Tibial nerve (tissue), 4 donors: ENCODE measurements around the gene CEP170B.

ENCODE experiments used
- EP300 ChIP-seq, 2 donors: sonication (generic); formaldehyde crosslinking; IDR thresholded peaks; one replicate each; pipeline ENCODE4 v1.6.1; 2017; ENCODE audit warnings: antibody characterized with exemption in 2 of 2, mild to moderate bottlenecking in 1 of 2
- POLR2A ChIP-seq, 2 donors: fragments of 450-650 bp; IDR thresholded peaks; one replicate each; pipeline ENCODE4 v1.6.1; 2017; ENCODE audit warnings: antibody characterized with exemption in 2 of 2, mild to moderate bottlenecking in 2 of 2, moderate library complexity in 2 of 2
- TF ChIP-seq, protein P1 (sequence below), 5 experiments: fragments of 200-600 bp in 3 of 5; fragments of 450-650 bp in 2 of 5; sonication (generic) in 3 of 5; IDR thresholded peaks; one replicate each; pipeline ENCODE4 v1.5.1; 2016 to 2019; ENCODE audit warnings: antibody characterized with exemption in 5 of 5, mild to moderate bottlenecking in 3 of 5, moderate library complexity in 2 of 5

- TF ChIP-seq POLR2A (IDR thresholded peaks at IDR 0.05) (no peak), EP300 (IDR thresholded peaks at IDR 0.05) (no peak)
- TF ChIP-seq, protein P1, sequence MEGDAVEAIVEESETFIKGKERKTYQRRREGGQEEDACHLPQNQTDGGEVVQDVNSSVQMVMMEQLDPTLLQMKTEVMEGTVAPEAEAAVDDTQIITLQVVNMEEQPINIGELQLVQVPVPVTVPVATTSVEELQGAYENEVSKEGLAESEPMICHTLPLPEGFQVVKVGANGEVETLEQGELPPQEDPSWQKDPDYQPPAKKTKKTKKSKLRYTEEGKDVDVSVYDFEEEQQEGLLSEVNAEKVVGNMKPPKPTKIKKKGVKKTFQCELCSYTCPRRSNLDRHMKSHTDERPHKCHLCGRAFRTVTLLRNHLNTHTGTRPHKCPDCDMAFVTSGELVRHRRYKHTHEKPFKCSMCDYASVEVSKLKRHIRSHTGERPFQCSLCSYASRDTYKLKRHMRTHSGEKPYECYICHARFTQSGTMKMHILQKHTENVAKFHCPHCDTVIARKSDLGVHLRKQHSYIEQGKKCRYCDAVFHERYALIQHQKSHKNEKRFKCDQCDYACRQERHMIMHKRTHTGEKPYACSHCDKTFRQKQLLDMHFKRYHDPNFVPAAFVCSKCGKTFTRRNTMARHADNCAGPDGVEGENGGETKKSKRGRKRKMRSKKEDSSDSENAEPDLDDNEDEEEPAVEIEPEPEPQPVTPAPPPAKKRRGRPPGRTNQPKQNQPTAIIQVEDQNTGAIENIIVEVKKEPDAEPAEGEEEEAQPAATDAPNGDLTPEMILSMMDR (IDR thresholded peaks at IDR 0.05), result peak; percentile 90 to 96 (median 93)
These were observed 38.7 kb upstream of the CEP170B start for GRCh38 chr14:104826189-104826860.
